Measurements from ENCODE around the gene PARVG.

DNA sequence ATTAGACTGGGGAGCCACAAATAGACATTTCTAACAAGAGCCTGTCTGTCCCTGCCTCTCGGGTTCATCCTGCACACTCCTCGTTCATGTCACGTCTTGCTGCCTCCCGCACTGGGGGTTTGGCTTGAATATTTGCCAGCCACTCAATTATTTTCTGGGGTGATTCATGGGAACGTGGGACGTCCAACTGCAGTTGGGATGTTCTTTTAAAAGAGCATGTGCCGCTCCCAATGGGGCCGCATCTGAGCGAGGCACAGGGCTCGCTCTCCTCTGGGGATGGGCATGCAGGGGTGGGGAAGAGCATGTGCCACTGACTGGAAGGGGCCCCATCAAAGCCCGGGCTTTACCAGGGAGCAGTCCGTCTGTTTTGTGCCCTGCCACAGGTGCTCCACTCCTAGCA lies 43.4 kb downstream of the PARVG start:
- no peak for TF ChIP-seq POLR2AphosphoS5 (IDR thresholded peaks at IDR 0.05; ENCODE audit: borderline replicate concordance, low read depth, low read length)
- no peak for TF ChIP-seq EZH2 (IDR thresholded peaks at IDR 0.05)

Measured in SK-N-MC (cell line).